ENCODE measurements around the gene CAMK4.

The CAMK4 gene

DNA sequence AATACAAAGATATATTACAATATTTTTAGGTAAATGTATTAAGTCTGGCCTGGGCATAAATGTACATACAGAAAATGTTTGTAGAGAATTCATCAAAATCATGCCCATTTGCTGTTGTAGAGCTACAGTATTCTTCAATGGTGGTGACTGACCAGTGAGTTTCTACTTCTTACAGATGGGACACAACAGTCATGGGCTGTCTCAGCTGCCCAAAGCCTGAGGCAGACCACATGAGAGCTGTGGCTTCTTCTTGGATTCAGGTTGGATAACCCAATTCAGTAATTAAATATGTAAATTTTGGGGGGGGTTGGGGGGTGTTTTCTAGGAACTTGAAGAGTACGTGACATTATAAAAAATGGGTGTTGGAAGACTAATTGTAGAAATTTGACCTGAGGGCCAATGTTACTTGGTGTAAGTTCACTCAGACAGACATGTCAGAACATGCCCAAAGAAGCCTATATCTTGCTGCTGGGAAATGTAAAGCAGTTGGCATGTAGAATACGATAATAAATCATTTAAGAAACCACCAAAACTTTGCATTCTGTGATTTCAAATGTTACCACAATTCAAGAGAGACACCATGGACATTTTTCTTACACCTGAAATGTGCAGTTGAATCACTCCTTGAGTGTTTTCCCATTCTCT is 270.3 kb downstream of the CAMK4 start:
- DNase-seq (ENCODE audit: low read depth): no peak

DNA sequence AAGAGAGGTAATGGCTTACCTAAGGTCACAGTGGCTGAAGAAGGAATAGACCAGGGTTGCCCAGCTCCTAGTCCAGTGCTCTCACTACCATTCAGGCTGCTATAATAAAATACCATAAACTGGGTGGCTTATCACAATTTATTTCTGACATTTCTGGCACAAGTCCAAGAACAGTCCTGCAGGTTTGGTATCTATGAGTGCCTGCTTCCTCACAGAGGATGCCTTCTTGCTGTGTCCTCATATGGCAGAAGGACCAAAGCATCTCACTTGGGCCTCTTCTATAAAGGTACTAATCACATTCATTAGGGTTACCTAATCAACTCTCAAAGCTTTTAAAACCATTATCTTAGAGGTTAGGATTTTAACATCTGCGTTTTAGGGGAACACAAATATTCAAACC is 271.0 kb downstream of the CAMK4 start:
- DNase-seq (ENCODE audit: low read depth): no peak

DNA sequence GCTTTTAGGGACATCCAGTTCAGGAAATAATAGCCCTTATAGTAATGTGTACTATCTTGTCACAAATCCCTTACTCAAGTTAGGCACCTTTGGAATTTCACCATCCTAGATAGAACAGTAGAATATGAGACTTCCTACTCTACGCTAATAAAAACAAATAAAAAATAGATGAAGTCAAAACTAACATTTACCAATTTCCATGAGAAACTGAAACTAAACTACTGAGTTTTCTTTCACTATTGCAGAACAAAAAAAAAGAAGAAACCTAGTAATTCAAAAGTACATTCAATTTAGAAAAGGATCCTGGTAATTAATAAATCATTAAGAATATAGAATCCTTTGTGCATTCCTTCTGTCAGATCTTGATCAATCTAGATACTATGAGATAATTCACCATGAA is 274.2 kb downstream of the CAMK4 start:
- DNase-seq (ENCODE audit: low read depth): no peak

GRCh38 chr5:111502956-111503355 is 278.8 kb downstream of the CAMK4 start:
- DNase-seq (ENCODE audit: low read depth): no peak

DNA sequence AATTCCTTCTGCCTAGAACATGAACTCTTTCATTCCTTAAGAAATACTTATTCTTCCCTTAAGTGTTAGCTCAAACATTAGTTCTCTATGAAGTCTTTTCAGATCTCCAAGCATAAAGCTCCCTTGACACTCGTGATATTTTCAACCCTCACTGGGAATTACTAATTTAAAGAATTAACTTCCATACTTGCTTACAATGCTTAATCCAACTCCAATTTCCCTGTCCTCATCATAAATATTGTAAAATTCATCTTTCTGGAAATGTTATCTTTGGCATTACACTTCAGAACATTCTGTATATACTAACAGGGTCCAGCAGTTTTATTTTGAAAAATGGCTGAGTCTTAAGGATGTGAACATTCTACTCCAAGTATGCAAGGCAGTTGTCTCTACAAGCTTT is 280.9 kb downstream of the CAMK4 start:
- no peak for DNase-seq (ENCODE audit: low read depth)

DNA sequence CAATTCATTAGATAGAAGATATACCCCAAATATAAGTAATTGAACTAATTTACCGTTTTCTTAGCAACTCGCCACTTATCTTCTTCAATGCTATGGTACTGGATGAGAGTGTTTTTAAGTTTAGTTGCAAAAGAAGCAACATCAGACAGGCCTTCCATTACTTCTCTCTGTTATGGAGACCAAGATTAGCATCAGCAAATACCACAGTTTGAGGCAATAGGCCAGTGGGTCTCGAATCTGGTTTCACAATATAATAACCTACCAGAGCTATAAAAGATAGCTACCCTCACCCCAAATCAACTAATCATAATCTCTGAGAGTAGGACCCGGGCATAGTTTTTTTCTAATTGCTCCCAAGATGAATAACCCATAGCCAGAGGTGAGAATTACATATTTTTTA is 283.1 kb downstream of the CAMK4 start:
- no peak for DNase-seq (ENCODE audit: low read depth)

- DNase-seq (ENCODE audit: low read depth): no peak
Observed at GRCh38 chr5:111509119-111509518, 284.9 kb downstream of the CAMK4 start.

DNA sequence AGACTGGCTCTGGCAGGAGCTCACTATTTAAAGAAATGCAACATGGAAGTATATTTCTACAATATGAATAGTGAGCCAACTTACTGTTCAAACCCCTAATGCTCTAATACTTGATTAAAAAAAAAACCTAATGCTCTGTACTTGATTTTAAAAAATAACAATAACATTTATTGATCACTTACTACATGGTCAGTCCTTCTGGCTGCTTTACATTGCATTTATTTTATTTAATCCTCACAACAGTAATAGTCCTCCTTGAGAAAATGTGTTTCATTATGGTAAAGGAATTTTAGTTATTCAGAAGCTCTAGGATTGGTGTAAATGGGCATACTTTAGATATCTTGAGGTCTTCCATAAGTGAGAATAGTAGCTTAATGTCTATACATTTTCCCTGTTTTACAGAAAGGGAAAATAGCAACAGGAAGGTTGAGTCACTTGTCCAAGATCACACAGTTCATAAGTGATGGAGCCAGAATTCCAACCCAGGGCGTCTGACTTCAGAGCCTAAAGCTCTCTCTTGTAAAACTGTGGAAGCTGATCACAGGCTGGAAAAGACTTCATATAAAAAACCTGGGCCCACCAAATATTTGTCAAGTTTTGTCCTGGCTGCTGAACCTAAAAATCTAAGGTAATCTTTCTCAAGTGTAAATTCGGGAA is 287.1 kb downstream of the CAMK4 start:
- DNase-seq (ENCODE audit: low read depth): no peak

DNA sequence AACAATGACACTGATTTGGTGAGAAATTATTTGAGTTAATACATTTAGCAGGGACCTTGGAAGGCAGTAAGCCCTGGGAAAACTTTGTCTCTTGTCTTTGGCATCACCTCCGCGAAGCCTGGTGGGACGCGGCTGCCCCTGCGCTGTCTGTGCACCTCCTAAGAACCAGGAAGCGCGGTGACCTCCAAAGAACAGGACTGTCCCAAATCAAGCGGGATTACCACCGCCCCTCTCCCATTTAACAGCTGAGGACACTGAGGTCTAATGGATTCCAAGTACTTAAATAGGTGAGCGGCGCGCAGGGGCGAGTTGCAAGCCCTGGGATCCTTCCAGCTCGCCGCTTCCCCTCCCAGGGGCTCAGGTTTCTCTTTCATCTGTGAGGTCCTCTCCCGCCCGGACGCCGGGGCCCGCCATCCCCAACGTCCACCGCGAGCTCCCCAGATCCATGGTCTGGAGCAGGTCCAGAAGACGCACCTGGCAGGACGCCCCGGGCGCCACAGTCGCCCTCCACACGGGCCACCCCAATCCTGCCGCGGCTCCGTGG is 287.7 kb downstream of the CAMK4 start:
- no peak for DNase-seq (ENCODE audit: low read depth)

- peak; percentile 79 for DNase-seq (ENCODE audit: low read depth)
Observed at GRCh38 chr5:111512375-111513130, 288.4 kb downstream of the CAMK4 start, which contains the start of gene STARD4. Gene STARD4 (minus strand): TSS chr5:111512535. CDS start chr5:111507433, 5,102 bp downstream.

DNA sequence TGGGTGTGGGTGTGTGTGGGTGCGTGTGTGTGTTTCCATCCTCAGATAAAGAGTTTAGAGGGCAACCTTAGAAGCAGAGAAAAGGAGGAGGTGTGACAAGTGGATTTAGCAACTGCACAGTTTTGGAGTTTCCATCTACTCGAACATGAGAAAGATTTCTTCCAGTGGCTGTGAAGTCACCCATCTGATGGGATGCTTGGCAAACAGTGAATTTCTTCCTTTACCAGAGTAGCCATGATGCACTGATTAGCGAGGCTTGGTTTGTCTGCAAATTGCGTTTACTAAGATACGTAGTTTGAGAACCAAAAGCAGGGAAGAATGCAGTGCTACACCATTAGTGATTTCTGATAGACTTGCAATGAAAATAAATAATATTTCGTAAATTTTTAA is 288.9 kb downstream of the CAMK4 start:
- DNase-seq (ENCODE audit: low read depth): no peak

DNA sequence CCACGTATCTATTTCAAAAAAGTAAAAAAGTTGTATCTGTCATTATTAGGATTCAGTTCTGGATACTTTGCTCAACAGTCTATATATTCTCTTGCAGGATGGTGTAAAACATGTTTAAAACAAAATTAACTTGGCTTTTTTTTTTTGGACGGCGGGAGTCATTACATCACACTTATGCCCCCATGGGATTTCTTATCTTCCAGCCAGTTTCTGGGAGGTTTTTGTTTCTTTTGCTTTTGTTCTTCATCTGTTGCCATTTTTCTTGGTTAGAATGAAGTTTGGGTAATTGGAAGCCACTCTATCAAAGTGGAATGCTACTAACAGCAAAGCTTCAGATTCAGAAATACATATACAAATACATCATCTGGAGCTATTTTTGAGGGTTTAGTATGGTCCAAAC is 289.9 kb downstream of the CAMK4 start:
- no peak for DNase-seq (ENCODE audit: low read depth)

- DNase-seq (ENCODE audit: low read depth): no peak
Observed at GRCh38 chr5:111517853-111518501, 293.8 kb downstream of the CAMK4 start.

DNA sequence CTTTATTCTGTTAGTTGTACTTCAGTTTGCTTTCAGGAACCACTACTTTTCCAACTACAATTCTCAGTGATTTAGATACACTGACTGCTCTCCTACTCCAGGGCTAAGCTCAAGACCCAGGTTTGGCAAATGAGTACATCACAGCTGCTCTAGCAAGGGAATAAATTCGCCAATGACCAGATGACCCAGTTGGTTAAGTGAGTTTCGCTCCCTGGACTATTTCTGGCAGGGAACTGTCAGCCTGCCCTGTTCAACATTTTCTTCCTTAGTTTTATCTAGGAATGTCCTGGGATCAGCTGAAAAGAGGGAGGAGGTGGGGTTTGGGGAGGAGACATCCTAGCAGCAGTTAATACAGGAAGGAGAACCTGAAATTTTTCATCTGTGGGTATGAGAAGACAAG is 294.6 kb downstream of the CAMK4 start:
- no peak for DNase-seq (ENCODE audit: low read depth)

GRCh38 chr5:111520908-111521307 is 296.7 kb downstream of the CAMK4 start:
- DNase-seq (ENCODE audit: low read depth): no peak

DNA sequence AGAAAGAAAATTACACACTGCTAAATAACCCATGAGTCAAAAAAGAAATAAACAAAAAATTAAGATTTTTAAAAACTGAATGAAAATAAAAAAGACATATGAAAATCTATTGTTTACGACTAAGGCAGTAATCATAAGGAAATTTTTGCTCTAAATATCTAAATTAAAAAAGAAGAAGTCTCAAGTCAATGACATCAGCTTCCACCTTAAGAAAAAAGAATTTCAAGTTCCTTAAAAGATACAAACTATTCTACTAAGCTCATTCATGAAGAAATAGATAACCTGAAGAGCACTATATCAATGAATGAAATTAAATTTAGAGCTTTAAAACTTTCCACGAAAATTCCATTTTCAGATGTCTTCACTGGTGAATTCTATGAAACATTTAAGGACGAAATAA is 303.9 kb downstream of the CAMK4 start:
- no peak for DNase-seq (ENCODE audit: low read depth)

GRCh38 chr5:111530298-111530740 is 306.1 kb downstream of the CAMK4 start:
- DNase-seq (ENCODE audit: low read depth): peak; percentile 13

- no peak for DNase-seq (ENCODE audit: low read depth)
Observed at GRCh38 chr5:111532886-111533582, 308.9 kb downstream of the CAMK4 start.

DNA sequence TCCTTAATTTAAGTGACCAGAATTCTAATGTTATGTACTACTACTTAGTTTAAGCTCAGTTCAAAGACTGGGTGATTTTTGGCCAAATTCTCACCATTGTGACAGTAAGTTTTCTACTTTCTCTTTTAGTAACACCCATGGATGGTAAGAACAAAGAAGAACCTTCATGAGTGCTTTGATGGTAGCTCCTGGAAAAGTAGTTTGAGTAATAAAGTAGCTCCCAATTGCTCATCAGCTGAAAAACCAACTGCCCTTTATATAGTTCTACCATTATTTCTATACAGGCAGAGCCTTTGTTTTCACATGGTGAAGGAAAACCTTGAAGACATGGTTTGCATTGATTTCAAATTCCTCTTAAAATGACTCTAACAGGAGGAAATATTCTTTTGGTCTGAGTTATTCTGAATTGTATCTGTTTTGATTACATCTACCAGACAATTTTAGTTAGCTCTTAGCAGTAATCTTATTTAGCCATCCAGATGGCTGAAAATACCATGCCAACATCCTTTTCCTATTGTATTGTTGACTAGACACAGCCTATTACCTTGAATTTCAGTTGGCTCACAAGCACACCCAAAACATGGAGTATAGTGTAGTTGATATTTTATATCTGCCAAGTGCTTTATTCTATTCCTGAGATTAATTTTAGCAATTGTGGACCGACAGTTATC is 311.8 kb downstream of the CAMK4 start:
- no peak for DNase-seq (ENCODE audit: low read depth)

DNA sequence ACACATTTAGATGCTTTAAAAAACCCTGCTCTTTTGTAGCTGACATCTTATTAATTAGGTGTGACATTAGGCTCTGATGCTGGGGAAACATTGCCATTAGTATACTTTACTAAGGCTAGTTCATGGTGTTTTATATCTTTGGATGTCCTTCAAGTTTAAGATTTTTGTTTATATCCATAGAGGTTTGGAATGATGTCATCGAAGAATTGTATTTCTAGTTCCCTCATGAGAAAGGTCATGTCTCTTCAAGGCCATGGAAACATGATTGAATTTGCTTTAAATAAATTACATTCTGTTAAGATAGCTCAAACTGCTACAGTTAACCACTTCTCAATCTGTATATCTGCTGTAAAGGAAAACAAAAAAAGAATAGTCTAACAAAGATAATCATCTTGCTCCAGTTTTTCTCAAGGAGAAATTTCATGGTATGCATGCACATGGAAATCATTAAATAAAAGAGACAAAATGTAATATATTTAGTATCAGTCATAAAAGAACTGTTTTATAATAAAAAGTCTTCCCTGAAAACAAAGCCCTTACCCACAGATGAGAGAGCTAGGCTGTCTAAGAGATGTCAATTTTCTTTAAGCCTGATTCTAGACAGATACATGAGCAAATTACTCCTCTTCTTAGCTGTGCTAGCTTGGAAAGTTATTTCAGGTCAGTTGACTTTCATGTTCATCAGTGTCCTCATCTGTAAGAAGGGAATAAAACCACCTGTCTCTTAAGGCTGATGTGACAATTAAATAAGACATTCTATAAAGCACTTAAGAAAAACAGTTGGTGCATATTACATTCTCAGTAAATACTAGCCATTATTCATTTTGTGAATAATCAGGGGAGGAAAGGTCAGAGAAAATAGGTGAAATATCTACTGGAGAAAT is 313.2 kb downstream of the CAMK4 start:
- no peak for DNase-seq (ENCODE audit: low read depth)

Measured in stimulated activated CD8-positive, alpha-beta memory T cell treated with anti-CD3 and anti-CD28 coated beads, Interleukin-15, amount 100 ng/mL, for 24 hours (primary cell).